HAP-1 (cell line): ENCODE results near the gene TTI1.

Source experiments
- DNase-seq, 2 experiments: peaks; one replicate each; pipeline ENCODE4 v3.0.0-alpha.2; 2016 to 2020; ENCODE audit warnings: low spot score in 2 of 2
- H3K27me3 ChIP-seq: fragments of 250-450 bp; sonication (Bioruptor Pico); 2 replicates; pipeline ENCODE4 v1.5.1; 2020; ENCODE audit warnings: low read depth, mild to moderate bottlenecking, moderate library complexity
- H3K36me3 ChIP-seq: fragments of 250-450 bp; sonication (Bioruptor Pico); replicated peaks from 2 replicates; pipeline ENCODE4 v1.5.1; 2020; ENCODE audit warnings: mild to moderate bottlenecking
- H3K4me1 ChIP-seq: fragments of 250-450 bp; sonication (Bioruptor Pico); 2 replicates; pipeline ENCODE4 v1.5.1; 2020; ENCODE audit warnings: mild to moderate bottlenecking
- H3K4me3 ChIP-seq: fragments of 250-450 bp; sonication (Bioruptor Pico); 2 replicates; pipeline ENCODE4 v1.5.1; 2020; ENCODE audit warnings: mild to moderate bottlenecking, moderate library complexity
- H3K9me3 ChIP-seq: fragments of 250-450 bp; sonication (Bioruptor Pico); 2 replicates; pipeline ENCODE4 v1.5.1; 2020; ENCODE audit warnings: mild to moderate bottlenecking, moderate library complexity
- in situ Hi-C: fragments of 300-500 bp; cut with MboI; formaldehyde crosslinking; loops from 3 replicates; pipeline ENCODE4 v1.14.3; 2020; ENCODE audit warnings: low sequenced_read_pairs, inconsistent platforms, mixed read lengths

TTI1 gene

GRCh38 chr20:37936041-37936440 is 97.2 kb downstream of the TTI1 start:
- H3K4me3 ChIP-seq = no peak overlapping the region
- H3K36me3 ChIP-seq = no peaks in the 10 kb centered on the region
- no peaks in the 10 kb centered on the region for H3K4me1 ChIP-seq
- in situ Hi-C loops = no loop called here
- no peaks in the 10 kb centered on the region for H3K9me3 ChIP-seq
- DNase-seq = no peak
- no peaks in the 10 kb centered on the region for H3K27me3 ChIP-seq

- in situ Hi-C loops = no loop called here
- Histone ChIP-seq H3K27me3 (no peaks in the 10 kb centered on the region), H3K4me1 (no peaks in the 10 kb centered on the region), H3K36me3 (no peaks in the 10 kb centered on the region), H3K4me3 (no peak overlapping the region), H3K9me3 (no peaks in the 10 kb centered on the region)
- no peak for DNase-seq
Observed at GRCh38 chr20:37935435-37935834, 97.8 kb downstream of the TTI1 start.

GRCh38 chr20:37934634-37935375 is 98.5 kb downstream of the TTI1 start:
- Histone ChIP-seq H3K36me3 (no peaks in the 10 kb centered on the region), H3K4me3 (no peak overlapping the region), H3K9me3 (no peaks in the 10 kb centered on the region), H3K27me3 (no peaks in the 10 kb centered on the region), H3K4me1 (no peaks in the 10 kb centered on the region)
- in situ Hi-C loops = no loop called here
- no peak for DNase-seq

- Histone ChIP-seq H3K4me1 (no peaks in the 10 kb centered on the region), H3K9me3 (no peaks in the 10 kb centered on the region), H3K36me3 (no peaks in the 10 kb centered on the region), H3K27me3 (no peaks in the 10 kb centered on the region), H3K4me3 (no peak overlapping the region)
- in situ Hi-C loops = no loop called here
- DNase-seq = no peak
Observed at GRCh38 chr20:37933786-37934633, 99.2 kb downstream of the TTI1 start.
